Occipital lobe (tissue), 2 donors: ENCODE data around the gene SHD. TPM values are rescaled to one million over a fixed set of nuclear protein-coding genes. Genes with fewer than 3 reads are reported as not detected.
"Not testable (repeated sequence)": the region's sequence is repeated elsewhere in the genome, so short reads cannot be mapped to it uniquely, and the experiment has no call there.

Experiments
- DNase-seq: peaks from one replicate; lab custom pipeline; 2025; lab: John Stamatoyannopoulos, UW
- total RNA-seq: library from RNA; depleted of rRNA; stranded (reverse); fragments of >200 nt; gene quantifications from one replicate; pipeline ENCODE4 v1.2.3, GENCODE V29; 2014

SHD gene
- total RNA-seq, 1 donor from 2014 or later = 0.94 TPM

GRCh38 chr19:4327252-4327876 is 48.3 kb downstream of the SHD start:
- DNase-seq = peak; percentile 46

GRCh38 chr19:4327877-4328242 is 48.8 kb downstream of the SHD start:
- DNase-seq = no peak

- peak; percentile 96 for DNase-seq
Measured at GRCh38 chr19:4328243-4328990, 49.4 kb downstream of the SHD start.

- DNase-seq = not testable (repeated sequence)
Measured at GRCh38 chr19:4328991-4329681, 50.1 kb downstream of the SHD start.

- DNase-seq = no peak
Measured at GRCh38 chr19:4329858-4330257, 50.8 kb downstream of the SHD start.

- no peak for DNase-seq
Measured at GRCh38 chr19:4334929-4335570, 56.0 kb downstream of the SHD start.

- no peak for DNase-seq
Measured at GRCh38 chr19:4337906-4338440, 58.9 kb downstream of the SHD start.

GRCh38 chr19:4338441-4339355 is 59.6 kb downstream of the SHD start, which contains the start of gene STAP2:
Gene STAP2, minus strand, starts transcription at chr19:4338827. Its CDS starts 74 bp downstream, at chr19:4338753.
- no peak for DNase-seq

Other genes with a start within 250 kb of the SHD start
- 2.0 TPM for gene ZBTB7A, start 212.4 kb upstream of the SHD start, total RNA-seq
- gene MAP2K2, start 155.1 kb upstream of the SHD start, total RNA-seq = 61.3 TPM
- not detected for gene CREB3L3, start 125.6 kb upstream of the SHD start, total RNA-seq
- 8.7 TPM for gene SIRT6, start 96.7 kb upstream of the SHD start, total RNA-seq
- gene ANKRD24, start 96.6 kb upstream of the SHD start, total RNA-seq = 16.4 TPM
- gene EBI3, start 49.7 kb upstream of the SHD start, total RNA-seq = 0.47 TPM
- 16.2 TPM for gene YJU2, start 32.2 kb upstream of the SHD start, total RNA-seq
- 2.7 TPM for gene TMIGD2, start 23.1 kb downstream of the SHD start, total RNA-seq
- 28.4 TPM for gene FSD1, start 25.3 kb downstream of the SHD start, total RNA-seq
- 2.8 TPM for gene STAP2, start 59.6 kb downstream of the SHD start, total RNA-seq
- gene MPND, start 64.3 kb downstream of the SHD start, total RNA-seq = 11.5 TPM
- gene SH3GL1, start 121.3 kb downstream of the SHD start, total RNA-seq = 15.3 TPM
- gene CHAF1A, start 123.4 kb downstream of the SHD start, total RNA-seq = 6.2 TPM
- gene UBXN6, start 178.5 kb downstream of the SHD start, total RNA-seq = 54.7 TPM
- gene HDGFL2, start 193.0 kb downstream of the SHD start, total RNA-seq = 32.8 TPM
- gene PLIN4, start 239.2 kb downstream of the SHD start, total RNA-seq = under 0.01 TPM